HepG2 (cell line): Measurements from ENCODE around the gene PLEKHG5. TPM values are rescaled to one million over a fixed set of nuclear protein-coding genes. Genes with fewer than 3 reads are reported as not detected.

Experiments used
- AFF4 ChIP-seq: sonication (generic); formaldehyde crosslinking; IDR thresholded peaks from 2 replicates; pipeline ENCODE4 v1.4.0; 2020; ENCODE audit warnings: missing genetic modification reagents
- CAMTA2 ChIP-seq: sonication (generic); formaldehyde crosslinking; IDR thresholded peaks from 2 replicates; pipeline ENCODE4 v1.4.0; 2020; ENCODE audit warnings: mild to moderate bottlenecking, missing genetic modification reagents, borderline replicate concordance
- CERS6 ChIP-seq: sonication (generic); formaldehyde crosslinking; IDR thresholded peaks from 2 replicates; pipeline ENCODE4 v1.5.0; 2020; ENCODE audit warnings: missing genetic modification reagents
- FOXK2 ChIP-seq: fragments of 450-650 bp; IDR thresholded peaks from 2 replicates; pipeline ENCODE4 v1.6.1; 2016
- HIVEP1 ChIP-seq: sonication (generic); formaldehyde crosslinking; IDR thresholded peaks from 2 replicates; pipeline ENCODE4 v1.4.0; 2020; ENCODE audit warnings: mild to moderate bottlenecking, missing genetic modification reagents
- JUN ChIP-seq: sonication (generic); formaldehyde crosslinking; IDR thresholded peaks from 2 replicates; pipeline ENCODE4 v1.4.0; 2020; ENCODE audit warnings: mild to moderate bottlenecking, missing genetic modification reagents
- KLF12 ChIP-seq: sonication (generic); formaldehyde crosslinking; IDR thresholded peaks from 2 replicates; pipeline ENCODE4 v1.4.0; 2020; ENCODE audit warnings: missing genetic modification reagents, borderline replicate concordance
- NCOA5 ChIP-seq: sonication (generic); formaldehyde crosslinking; IDR thresholded peaks from 2 replicates; pipeline ENCODE4 v1.4.0; 2020; ENCODE audit warnings: missing genetic modification reagents
- PATZ1 ChIP-seq: sonication (generic); formaldehyde crosslinking; IDR thresholded peaks from 2 replicates; pipeline ENCODE4 v1.4.0; 2020; ENCODE audit warnings: missing genetic modification reagents
- RCOR2 ChIP-seq: IDR thresholded peaks from 2 replicates; pipeline ENCODE4 v1.6.1; 2016; ENCODE audit warnings: missing biosample characterization, missing genetic modification reagents
- SIN3A ChIP-seq: IDR thresholded peaks from 2 replicates; pipeline ENCODE4 v1.6.1; 2011; ENCODE audit warnings: low read depth, mild to moderate bottlenecking, control low read depth, low read length, borderline replicate concordance
- SOX5 ChIP-seq: IDR thresholded peaks from 2 replicates; pipeline ENCODE4 v1.6.1; 2016; ENCODE audit warnings: borderline replicate concordance
- SP5 ChIP-seq: IDR thresholded peaks from 2 replicates; pipeline ENCODE4 v1.6.1; 2016; ENCODE audit warnings: low read depth, borderline replicate concordance
- TRIM22 ChIP-seq: fragments of 450-650 bp; IDR thresholded peaks from 2 replicates; pipeline ENCODE4 v1.6.1; 2017
- UBTF ChIP-seq: sonication (generic); formaldehyde crosslinking; IDR thresholded peaks from 2 replicates; pipeline ENCODE4 v1.4.0; 2020; ENCODE audit warnings: mild to moderate bottlenecking, missing genetic modification reagents
- ZNF224 ChIP-seq: sonication (generic); formaldehyde crosslinking; IDR thresholded peaks from 2 replicates; pipeline ENCODE4 v1.5.0; 2020; ENCODE audit warnings: mild to moderate bottlenecking, missing genetic modification reagents
- ZNF354B ChIP-seq: sonication (generic); formaldehyde crosslinking; IDR thresholded peaks from 2 replicates; pipeline ENCODE4 v1.8.0; 2022; ENCODE audit warnings: mild to moderate bottlenecking, missing genetic modification reagents
- ZNF572 ChIP-seq: sonication (generic); formaldehyde crosslinking; IDR thresholded peaks from 2 replicates; pipeline ENCODE4 v1.5.1; 2020; ENCODE audit warnings: mild to moderate bottlenecking, missing genetic modification reagents
- ZNF670 ChIP-seq: sonication (generic); formaldehyde crosslinking; IDR thresholded peaks from 2 replicates; pipeline ENCODE4 v1.8.0; 2022; ENCODE audit warnings: mild to moderate bottlenecking, missing genetic modification reagents, borderline replicate concordance
- polyA plus RNA-seq, 8 experiments: library from polyadenylated mRNA; depleted of rRNA in 3 of 8; stranded (reverse) in 7 of 8; unstranded in 1 of 8; fragments of >200 nt; fragmentation: Illumina TruSeq in 4 of 8; extraction: Trizol in 4 of 8; gene quantifications; 2 replicates each; pipeline versions ENCODE4 v1.2.1 to v1.2.3, GENCODE V29; 2011 to 2016; ENCODE audit warnings: low read depth in 4 of 8, missing spikeins in 1 of 8, mixed read lengths in 1 of 8; ENCODE audit not compliant: insufficient read depth in 1 of 8
- total RNA-seq, 5 experiments: library from RNA; depleted of rRNA; stranded (reverse); fragments of >200 nt; fragmentation: Illumina TruSeq; extraction: Trizol; gene quantifications; 2 replicates each; pipeline ENCODE4 v1.2.3, GENCODE V29; 2016; ENCODE audit warnings: low read depth in 1 of 5
- TF ChIP-seq, protein P1 (sequence below): sonication (generic); formaldehyde crosslinking; IDR thresholded peaks from 2 replicates; pipeline ENCODE4 v1.4.0; 2020; ENCODE audit warnings: missing genetic modification reagents, low read depth, mild to moderate bottlenecking, borderline replicate concordance

Gene PLEKHG5
- total and polyA plus RNA-seq, 2 of the 13 experiments (the other 11 are each of a cell fraction or from before 2014, with no cell fraction given) = 1.9 to 3.5 TPM

DNA sequence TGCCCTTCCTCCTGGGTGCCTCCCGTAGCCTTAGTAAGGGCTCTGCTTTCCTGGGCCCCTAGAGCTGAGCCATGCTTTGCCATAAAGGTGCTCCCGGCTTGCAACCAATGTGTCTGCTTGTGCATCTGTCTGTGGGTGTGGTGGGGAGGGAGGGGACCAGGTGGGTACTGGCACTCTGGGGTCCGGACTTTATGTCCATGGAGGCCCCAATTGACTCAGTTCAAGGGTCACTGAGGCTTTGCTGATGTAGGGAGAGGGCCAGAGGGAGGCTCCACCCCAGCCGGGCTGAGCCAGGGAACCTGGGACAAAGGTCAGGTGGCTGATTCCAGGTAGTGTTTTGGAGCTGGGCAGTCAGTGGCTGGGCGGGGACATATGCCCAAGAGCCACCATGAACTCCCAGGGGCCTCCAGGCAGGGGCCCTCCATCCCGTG lies 40.5 kb downstream of the PLEKHG5 start (continued):
- TF ChIP-seq HIVEP1 (CRISPR knock-in tag) = peak; percentile 74
- no peak for TF ChIP-seq FOXK2
- TF ChIP-seq TRIM22 = no peak
- no peak for TF ChIP-seq ZNF670 (CRISPR knock-in tag)
- TF ChIP-seq SOX5 (CRISPR knock-in tag) = peak; percentile 61; the same call in 1 of the 2 replicates
- TF ChIP-seq JUN (CRISPR knock-in tag) = no peak; the same call in 1 of the 2 replicates
- TF ChIP-seq NCOA5 (CRISPR knock-in tag) = no peak
- TF ChIP-seq UBTF (CRISPR knock-in tag) = peak; percentile 42; the same call in 1 of the 2 replicates
- TF ChIP-seq ZNF572 (CRISPR knock-in tag) = no peak
- no peak for TF ChIP-seq CAMTA2 (CRISPR knock-in tag)
- no peak for TF ChIP-seq ZNF354B
- TF ChIP-seq, protein P1, sequence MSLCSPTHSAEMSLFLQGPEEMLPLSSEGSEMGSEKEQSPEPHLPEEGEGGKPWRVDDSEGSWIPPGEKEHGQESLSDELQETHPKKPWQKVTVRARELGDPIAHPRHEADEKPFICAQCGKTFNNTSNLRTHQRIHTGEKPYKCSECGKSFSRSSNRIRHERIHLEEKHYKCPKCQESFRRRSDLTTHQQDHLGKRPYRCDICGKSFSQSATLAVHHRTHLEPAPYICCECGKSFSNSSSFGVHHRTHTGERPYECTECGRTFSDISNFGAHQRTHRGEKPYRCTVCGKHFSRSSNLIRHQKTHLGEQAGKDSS = peak; percentile 65; the same call in 1 of the 2 replicates
- no peak for TF ChIP-seq AFF4 (CRISPR knock-in tag)
- no peak for TF ChIP-seq CERS6 (CRISPR knock-in tag)
- no peak for TF ChIP-seq ZNF224
- TF ChIP-seq RCOR2 (CRISPR knock-in tag) = peak; percentile 63; the same call in 1 of the 2 replicates
- TF ChIP-seq PATZ1 = peak; percentile 95
- peak; percentile 79 for TF ChIP-seq SP5
- 0 out of 2 replicates have a peak, but pooled peaks have one; percentile 49 for TF ChIP-seq SIN3A
- TF ChIP-seq KLF12 (CRISPR knock-in tag) = peak; percentile 58; the same call in 1 of the 2 replicates
